ENCODE results near the gene B3GNT4. TPM values are rescaled to one million over a fixed set of nuclear protein-coding genes. Genes with fewer than 3 reads are reported as not detected.
A peak's percentile ranks its signal among the peaks of the same experiment; 100 is the strongest.

The B3GNT4 gene
- total and polyA plus RNA-seq, 2 of the 13 experiments (the other 11 are each of a cell fraction or from before 2014, with no cell fraction given), result 0.04 to 0.21 TPM

- TF ChIP-seq ZBTB40 (IDR thresholded peaks at IDR 0.05), result no peak
- peak; percentile 93 for TF ChIP-seq ZBTB40 (CRISPR knock-in tag; IDR thresholded peaks at IDR 0.05)
- no peak for TF ChIP-seq GATA4 (IDR thresholded peaks at IDR 0.05; ENCODE audit: borderline replicate concordance, low read depth)
- no peak for TF ChIP-seq ZSCAN20 (CRISPR knock-in tag; IDR thresholded peaks at IDR 0.05; ENCODE audit: borderline replicate concordance)
Measured at GRCh38 chr12:122245553-122245952, 42.0 kb downstream of the B3GNT4 start (continued).

- peaks cover 2 to 29% of the 10 kb centered on the region in 2 experiments; a peak in 3 of 5 replicates for H3K36me3 ChIP-seq (replicated peaks in 1 of 2; ENCODE audit: control insufficient read depth in 1 of 2, insufficient read depth in 2 of 2, low read length in 2 of 2)
- no peaks in the 10 kb centered on the region for H3K79me2 ChIP-seq (ENCODE audit: insufficient read depth, low read length)
- H3K4me1 ChIP-seq (ENCODE audit: insufficient read depth, low read length), result no peaks in the 10 kb centered on the region
- no peaks in the 10 kb centered on the region for H4K20me1 ChIP-seq (ENCODE audit: insufficient read depth, low read length)
- no TSS peak for BruUV-seq (replicated peaks)
- H3K9ac ChIP-seq (ENCODE audit: insufficient read depth, low read depth, low read length), result no peak overlapping the region
- TF ChIP-seq E2F5 (CRISPR knock-in tag; conservative IDR thresholded peaks at IDR 0.05), result no peak
- ChIA-PET POLR2A (no interaction called here), CTCF (ENCODE audit: low intra/inter-chr PET ratio, low total read pairs) (no interaction called here)
- H3K27me3 ChIP-seq (ENCODE audit: control insufficient read depth in 1 of 2, insufficient read depth in 2 of 2, low read length in 2 of 2), result no peaks in the 10 kb centered on the region
- no peaks in the 10 kb centered on the region for H3K9me3 ChIP-seq (ENCODE audit: low read length)
- no peak for DNase-seq (ENCODE audit: low spot score)
- H3K4me3 ChIP-seq (replicated peaks in 1 of 3; ENCODE audit: insufficient read depth in 1 of 3, low read depth in 2 of 3, low read length in 3 of 3), result no peak overlapping the region
- H3K27ac ChIP-seq (ENCODE audit: extremely low read length, insufficient read depth, low read length), result no peak overlapping the region
- in situ Hi-C loops (cut with HindIII; ENCODE audit: extremely low pct_ligation_motif_present, low pct_unique_long_range_greater_than_20kb), result no loop called here
- ATAC-seq, result no peak
- FAIRE-seq, result no peak
- WGBS (ENCODE audit: low lambda C conversion rate), result 92% methylated on average over 6 of the region's 6 CpGs
- no peak overlapping the region for H2AFZ ChIP-seq (ENCODE audit: low read length)
- no peak overlapping the region for H3K4me2 ChIP-seq (ENCODE audit: low read depth, low read length)
- intact Hi-C loops (cut with micrococcal nuclease; ENCODE audit: unreplicated experiment), result no loop called here
Measured at GRCh38 chr12:122250047-122250446, 46.5 kb downstream of the B3GNT4 start.

Data from HepG2 (cell line).